ENCODE measurements around the gene DDAH2.

DNA sequence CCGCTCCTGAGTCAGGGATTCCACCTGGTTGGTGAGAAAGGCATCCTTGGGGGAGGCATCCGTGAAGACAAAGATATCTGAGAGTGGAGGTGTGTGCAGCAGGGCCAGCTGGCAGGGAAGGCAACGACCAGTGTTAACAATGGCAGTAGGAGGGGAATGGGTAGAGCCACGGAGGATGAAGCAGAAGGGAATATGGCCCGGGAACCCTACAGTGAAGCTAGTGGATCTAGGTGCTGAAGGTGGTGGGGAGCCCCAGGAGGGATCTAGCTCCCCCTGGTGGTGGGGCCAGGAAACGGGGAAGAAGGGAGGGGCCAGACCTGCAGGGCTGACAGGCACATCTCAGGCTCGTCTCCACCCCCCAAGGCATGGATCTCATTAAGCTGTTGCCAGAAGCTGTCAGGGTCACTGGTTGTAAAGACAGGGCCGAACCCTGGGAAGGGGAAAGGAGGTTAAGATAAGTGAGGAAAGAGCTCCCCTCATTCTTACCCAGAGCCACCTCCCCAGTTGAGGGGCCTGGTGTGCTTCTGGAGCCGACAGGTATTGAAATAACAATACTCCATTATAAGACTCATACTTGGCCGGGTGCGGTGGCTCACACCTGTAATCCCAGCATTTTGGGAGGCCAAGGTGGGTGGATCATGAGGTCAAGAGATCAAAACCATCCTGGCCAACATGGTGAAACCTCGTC lies 40.7 kb upstream of the DDAH2 start:
- no peak for TF ChIP-seq POLR2A (IDR thresholded peaks at IDR 0.05)
- TF ChIP-seq, protein P1, sequence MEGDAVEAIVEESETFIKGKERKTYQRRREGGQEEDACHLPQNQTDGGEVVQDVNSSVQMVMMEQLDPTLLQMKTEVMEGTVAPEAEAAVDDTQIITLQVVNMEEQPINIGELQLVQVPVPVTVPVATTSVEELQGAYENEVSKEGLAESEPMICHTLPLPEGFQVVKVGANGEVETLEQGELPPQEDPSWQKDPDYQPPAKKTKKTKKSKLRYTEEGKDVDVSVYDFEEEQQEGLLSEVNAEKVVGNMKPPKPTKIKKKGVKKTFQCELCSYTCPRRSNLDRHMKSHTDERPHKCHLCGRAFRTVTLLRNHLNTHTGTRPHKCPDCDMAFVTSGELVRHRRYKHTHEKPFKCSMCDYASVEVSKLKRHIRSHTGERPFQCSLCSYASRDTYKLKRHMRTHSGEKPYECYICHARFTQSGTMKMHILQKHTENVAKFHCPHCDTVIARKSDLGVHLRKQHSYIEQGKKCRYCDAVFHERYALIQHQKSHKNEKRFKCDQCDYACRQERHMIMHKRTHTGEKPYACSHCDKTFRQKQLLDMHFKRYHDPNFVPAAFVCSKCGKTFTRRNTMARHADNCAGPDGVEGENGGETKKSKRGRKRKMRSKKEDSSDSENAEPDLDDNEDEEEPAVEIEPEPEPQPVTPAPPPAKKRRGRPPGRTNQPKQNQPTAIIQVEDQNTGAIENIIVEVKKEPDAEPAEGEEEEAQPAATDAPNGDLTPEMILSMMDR (IDR thresholded peaks at IDR 0.05): peak; percentile 32 to 83 (median 70)
- TF ChIP-seq POLR2AphosphoS5 (IDR thresholded peaks at IDR 0.05): no peak
- TF ChIP-seq EP300 (IDR thresholded peaks at IDR 0.05): no peak

All from sigmoid colon (tissue), 4 donors.